ENCODE data around the gene TTC21B.

DNA sequence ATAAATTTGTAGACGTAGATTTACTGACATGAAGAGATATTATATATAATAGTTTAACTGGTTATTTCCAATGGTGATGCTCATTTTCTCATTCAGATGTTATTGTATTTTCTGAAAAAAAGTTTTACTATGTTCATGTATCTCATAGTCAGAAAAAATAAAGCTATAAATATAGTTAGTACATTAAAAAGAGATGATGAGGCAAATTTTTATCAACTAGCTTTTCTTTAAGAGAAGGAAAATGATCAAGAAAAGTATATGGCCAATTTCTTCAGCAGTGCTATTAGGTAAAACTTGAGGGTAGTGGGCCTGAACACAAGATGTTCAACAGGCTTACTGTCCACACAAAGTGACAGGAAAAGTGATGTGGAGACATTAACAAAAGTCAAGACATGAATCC lies 11.7 kb downstream of the TTC21B start:
- no peak for TF ChIP-seq CTCF (IDR thresholded peaks at IDR 0.05; ENCODE audit: insufficient read depth, low read length)
- TF ChIP-seq POLR2AphosphoS5 (IDR thresholded peaks at IDR 0.05; ENCODE audit: low read depth), result no peak
- no peak for TF ChIP-seq REST (IDR thresholded peaks at IDR 0.05; ENCODE audit: insufficient replicate concordance, low read depth)

Data from HL-60 (cell line).